Liver (tissue), 9 donors: ENCODE measurements around the gene SLMAP. TPM values are rescaled to one million over a fixed set of nuclear protein-coding genes. Genes with fewer than 3 reads are reported as not detected.

Experiments
- DNase-seq: peaks from one replicate; pipeline ENCODE4 v3.0.0-alpha.2; 2017; ENCODE audit warnings: low spot score
- H3K27ac ChIP-seq, 2 donors: one replicate each; pipeline ENCODE4 v1.7.0; 2013; ENCODE audit warnings: inconsistent platforms in 2 of 2, low read length in 2 of 2, control low read depth in 1 of 2, low read depth in 1 of 2, mild to moderate bottlenecking in 1 of 2
- H3K27me3 ChIP-seq, 4 donors: one replicate each; pipeline versions ENCODE4 v1.6.1 to v1.7.0; 2013; ENCODE audit warnings: low read length in 3 of 4, inconsistent platforms in 1 of 4, mild to moderate bottlenecking in 1 of 4, moderate library complexity in 1 of 4; ENCODE audit not compliant: control insufficient read depth in 4 of 4, insufficient read depth in 4 of 4
- H3K36me3 ChIP-seq, 4 donors: one replicate each; pipeline versions ENCODE4 v1.6.1 to v1.7.0; 2013; ENCODE audit warnings: low read length in 3 of 4, mild to moderate bottlenecking in 3 of 4, low read depth in 1 of 4, moderate library complexity in 1 of 4; ENCODE audit not compliant: control insufficient read depth in 4 of 4, insufficient read depth in 3 of 4
- H3K4me1 ChIP-seq, 4 donors: one replicate each; pipeline versions ENCODE4 v1.6.1 to v1.7.0; 2013; ENCODE audit warnings: low read length in 3 of 4, mild to moderate bottlenecking in 3 of 4, moderate library complexity in 1 of 4; ENCODE audit not compliant: control insufficient read depth in 4 of 4, insufficient read depth in 4 of 4
- H3K4me3 ChIP-seq, 3 donors: one replicate each; pipeline versions ENCODE4 v1.6.1 to v1.7.0; 2013; ENCODE audit warnings: low read length in 3 of 3, control low read depth in 1 of 3, low read depth in 1 of 3, mild to moderate bottlenecking in 1 of 3
- H3K9ac ChIP-seq, 2 donors: one replicate each; pipeline ENCODE4 v1.7.0; 2013; ENCODE audit warnings: low read length in 2 of 2, mild to moderate bottlenecking in 2 of 2, moderate library complexity in 2 of 2, control low read depth in 1 of 2, low read depth in 1 of 2
- H3K9me3 ChIP-seq, 4 donors: one replicate each; pipeline versions ENCODE4 v1.6.1 to v1.7.0; 2013; ENCODE audit warnings: low read length in 3 of 4; ENCODE audit not compliant: control insufficient read depth in 4 of 4
- ATF3 ChIP-seq: IDR thresholded peaks from 2 replicates; pipeline ENCODE4 v1.6.1; 2016; ENCODE audit warnings: antibody characterized with exemption
- CTCF ChIP-seq: fragments of 150-350 bp; IDR thresholded peaks from 2 replicates; pipeline ENCODE4 v1.5.1; 2017; ENCODE audit warnings: improper control_type of control experiment, low read depth, low read length; ENCODE audit not compliant: missing input control
- EGR1 ChIP-seq, 2 donors: IDR thresholded peaks; 2 replicates each; pipeline ENCODE4 v1.6.1; 2016 to 2018; ENCODE audit warnings: antibody characterized with exemption in 2 of 2, low read depth in 2 of 2
- FOXA1 ChIP-seq: IDR thresholded peaks from 2 replicates; pipeline ENCODE4 v1.6.1; 2016; ENCODE audit warnings: antibody characterized with exemption
- FOXA2 ChIP-seq: IDR thresholded peaks from 2 replicates; pipeline ENCODE4 v1.6.1; 2016; ENCODE audit warnings: antibody characterized with exemption
- GABPA ChIP-seq, 2 donors: IDR thresholded peaks in 1 of 2; conservative IDR thresholded peaks in 1 of 2; 2 replicates each; pipeline ENCODE4 v1.6.1; 2016; ENCODE audit warnings: antibody characterized with exemption in 2 of 2, mild to moderate bottlenecking in 1 of 2, moderate library complexity in 1 of 2
- HNF4A ChIP-seq, 2 donors: conservative IDR thresholded peaks; 2 replicates each; pipeline ENCODE4 v1.6.1; 2016; ENCODE audit warnings: antibody characterized with exemption in 2 of 2, mild to moderate bottlenecking in 2 of 2
- HNF4G ChIP-seq: IDR thresholded peaks from 2 replicates; pipeline ENCODE4 v1.6.1; 2016; ENCODE audit warnings: antibody characterized with exemption
- JUND ChIP-seq, 2 donors: IDR thresholded peaks; 2 replicates each; pipeline ENCODE4 v1.6.1; 2016; ENCODE audit warnings: antibody characterized with exemption in 2 of 2
- NR2F2 ChIP-seq: IDR thresholded peaks from 2 replicates; pipeline ENCODE4 v1.6.1; 2016; ENCODE audit warnings: antibody characterized with exemption
- RAD21 ChIP-seq, 2 donors: IDR thresholded peaks; 2 replicates each; pipeline ENCODE4 v1.6.1; 2016; ENCODE audit warnings: antibody characterized with exemption in 2 of 2, mild to moderate bottlenecking in 2 of 2
- REST ChIP-seq: IDR thresholded peaks from 2 replicates; pipeline ENCODE4 v1.6.1; 2016; ENCODE audit warnings: antibody characterized with exemption, mild to moderate bottlenecking
- RXRA ChIP-seq, 2 donors: IDR thresholded peaks; 2 replicates each; pipeline ENCODE4 v1.6.1; 2017 to 2018; ENCODE audit warnings: antibody characterized with exemption in 2 of 2, mild to moderate bottlenecking in 1 of 2
- SP1 ChIP-seq: IDR thresholded peaks from 2 replicates; pipeline ENCODE4 v1.6.1; 2018; ENCODE audit warnings: antibody characterized with exemption, mild to moderate bottlenecking
- TAF1 ChIP-seq: conservative IDR thresholded peaks from 2 replicates; pipeline ENCODE4 v1.6.1; 2016; ENCODE audit warnings: antibody characterized with exemption, mild to moderate bottlenecking
- YY1 ChIP-seq: IDR thresholded peaks from 2 replicates; pipeline ENCODE4 v1.6.1; 2016; ENCODE audit warnings: antibody characterized with exemption, mild to moderate bottlenecking
- ZBTB33 ChIP-seq: IDR thresholded peaks from 2 replicates; pipeline ENCODE4 v1.6.1; 2016; ENCODE audit warnings: antibody characterized with exemption
- WGBS: extraction: QIAGEN DNeasy Blood & Tissue Kit; methylation state at CpG from one replicate; pipeline ENCODE4 v1.1.7; 2013; 5-methylcytosine and 5-hydroxymethylcytosine counted together
- polyA plus RNA-seq, 2 donors: library from polyadenylated mRNA; stranded (reverse) in 1 of 2; unstranded in 1 of 2; fragments of 200-250 nt in 1 of 2; fragments of >200 nt in 1 of 2; fragmentation: Nextera tagmentation in 1 of 2; extraction: Ambion mirVana in 1 of 2; gene quantifications; one replicate each; pipeline versions ENCODE4 v1.2.1 to v1.2.3, GENCODE V29; 2013 to 2015
- total RNA-seq, 2 donors: library from RNA; depleted of rRNA; stranded (reverse); fragments of >200 nt; gene quantifications; one replicate each; pipeline ENCODE4 v1.2.3, GENCODE V29; 2014
- TF ChIP-seq, protein P1 (sequence below): IDR thresholded peaks from 2 replicates; pipeline ENCODE4 v1.6.1; 2016; ENCODE audit warnings: antibody characterized with exemption
- donor health status: healthy.
- donor health status: healthy.
- donor health status: healthy.
- donor health status: healthy.
- donor health status: healthy.

Gene SLMAP
- total and polyA plus RNA-seq, 4 donors: 10.2 to 37.8 (median 19.4) TPM

DNA sequence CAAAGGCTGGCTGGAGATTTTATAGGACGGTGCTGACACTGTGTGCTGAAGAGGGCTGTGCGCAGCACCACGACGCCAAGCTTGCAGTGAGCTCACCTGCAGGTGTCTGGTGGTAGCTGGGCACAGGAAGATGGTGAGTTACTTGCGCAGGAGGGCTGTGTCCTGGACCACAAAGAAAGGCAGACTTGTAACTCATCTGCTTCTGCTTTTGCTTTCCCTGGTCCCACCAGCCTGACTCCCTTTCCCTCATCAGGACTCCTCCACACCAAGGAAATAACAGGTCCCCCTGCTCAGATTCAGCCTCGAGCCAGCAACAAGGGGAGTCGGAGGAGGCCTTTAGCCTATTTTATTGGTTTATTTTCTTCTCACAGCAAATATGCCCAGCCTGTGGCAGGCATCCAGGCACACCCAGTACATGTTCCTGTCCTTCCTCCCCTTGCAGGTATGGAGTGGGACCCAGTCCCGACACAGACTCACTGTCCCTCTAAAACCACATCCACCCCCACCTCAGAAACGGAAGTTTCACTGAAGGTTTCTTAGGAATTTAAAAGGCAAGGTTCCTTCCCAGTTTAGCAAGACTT lies 216.5 kb downstream of the SLMAP start (continued):
- TF ChIP-seq CTCF: no peak
- TF ChIP-seq HNF4A (conservative IDR thresholded peaks at IDR 0.05): no peak
- no peak for TF ChIP-seq ATF3
- TF ChIP-seq FOXA1: no peak
- TF ChIP-seq RAD21 (IDR thresholded peaks at IDR 0.05): no peak
- TF ChIP-seq SP1: no peak
- TF ChIP-seq EGR1 (IDR thresholded peaks at IDR 0.05; ENCODE audit: low read depth in 2 of 2): no peak
- TF ChIP-seq TAF1: no peak

GRCh38 chr3:57973715-57974477 lies 217.8 kb downstream of the SLMAP start:
- H3K4me1 ChIP-seq: no peaks in the 10 kb centered on the region
- no peak for TF ChIP-seq HNF4G
- TF ChIP-seq, protein P1, sequence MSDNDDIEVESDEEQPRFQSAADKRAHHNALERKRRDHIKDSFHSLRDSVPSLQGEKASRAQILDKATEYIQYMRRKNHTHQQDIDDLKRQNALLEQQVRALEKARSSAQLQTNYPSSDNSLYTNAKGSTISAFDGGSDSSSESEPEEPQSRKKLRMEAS: no peak
- TF ChIP-seq SP1: no peak
- TF ChIP-seq TAF1: no peak
- TF ChIP-seq JUND (IDR thresholded peaks at IDR 0.05): no peak
- no peak for TF ChIP-seq HNF4A (conservative IDR thresholded peaks at IDR 0.05)
- no peak for TF ChIP-seq ZBTB33
- TF ChIP-seq CTCF: no peak
- no peak for TF ChIP-seq FOXA2
- TF ChIP-seq YY1: no peak
- no peak for TF ChIP-seq GABPA (IDR thresholded peaks at IDR 0.05 in 1 of 2, conservative IDR thresholded peaks at IDR 0.05 in 1 of 2)
- no peak for TF ChIP-seq NR2F2
- TF ChIP-seq FOXA1: no peak
- no peak for TF ChIP-seq ATF3
- no peak for TF ChIP-seq RAD21 (IDR thresholded peaks at IDR 0.05)
- no peak for TF ChIP-seq RXRA (IDR thresholded peaks at IDR 0.05)
- no peak for TF ChIP-seq EGR1 (IDR thresholded peaks at IDR 0.05; ENCODE audit: low read depth in 2 of 2)
- TF ChIP-seq REST: no peak
- 95% methylated on average over 13 of the region's 13 CpGs for WGBS
- H3K9ac ChIP-seq: no peak overlapping the region
- no peaks in the 10 kb centered on the region for H3K27me3 ChIP-seq
- DNase-seq: no peak
- no peak overlapping the region for H3K27ac ChIP-seq
- H3K9me3 ChIP-seq: no peaks in the 10 kb centered on the region
- H3K36me3 ChIP-seq: no peaks in the 10 kb centered on the region
- H3K4me3 ChIP-seq: no peak overlapping the region
